GM12892 (cell line): ENCODE data around the gene RHEBL1.

Experiments used
- DNase-seq: peaks from one replicate; pipeline ENCODE4 v3.0.0; 2011; ENCODE audit not compliant: insufficient read length
- FAIRE-seq: peaks from 2 replicates; lab custom pipeline; 2011; peaks lifted over from hg19 to GRCh38; lab: Jason Lieb, UNC
- POLR2A ChIP-seq: IDR thresholded peaks from 2 replicates; pipeline ENCODE4 v1.6.1; 2011; ENCODE audit warnings: low read depth, low read length, control low read depth
- POLR2AphosphoS5 ChIP-seq: IDR thresholded peaks from 2 replicates; pipeline ENCODE4 v1.6.1; 2011; ENCODE audit warnings: low read depth, low read length, control low read depth
- TAF1 ChIP-seq: IDR thresholded peaks from 2 replicates; pipeline ENCODE4 v1.6.1; 2011; ENCODE audit warnings: low read depth, mild to moderate bottlenecking, control low read depth, low read length, borderline replicate concordance

RHEBL1 gene

DNA sequence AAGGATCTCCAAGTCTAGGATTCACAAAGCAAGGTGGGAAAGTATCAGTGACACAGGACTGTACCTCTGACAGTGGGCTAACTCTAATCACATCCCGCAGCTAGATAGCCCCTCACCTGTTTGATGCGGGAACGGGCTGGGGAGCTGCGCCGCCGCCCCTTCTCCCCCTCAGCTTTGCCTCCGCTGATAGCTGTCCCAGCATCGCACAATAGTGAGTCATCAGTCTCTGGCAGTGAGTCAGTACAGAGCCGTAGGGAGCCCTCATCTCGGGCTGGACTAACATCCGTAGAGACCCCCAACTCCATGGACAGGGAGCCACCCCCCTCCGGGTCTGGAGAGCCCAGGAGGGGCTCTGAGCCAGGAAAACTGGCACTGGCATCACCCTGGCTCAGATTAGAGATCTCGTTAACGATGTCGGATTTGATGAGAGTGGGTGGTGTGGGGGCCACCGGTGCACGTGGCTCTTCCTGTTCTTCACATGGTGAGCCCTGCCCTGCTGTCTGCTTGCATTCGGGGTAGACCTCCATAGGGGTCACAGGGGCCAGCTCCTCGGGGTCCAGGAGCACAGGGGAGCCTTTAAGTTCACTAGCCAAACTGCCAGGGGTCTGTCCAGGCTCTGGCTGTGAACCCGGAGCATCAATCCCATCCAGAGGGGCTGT lies 20.1 kb downstream of the RHEBL1 start:
- FAIRE-seq (no peak), DNase-seq (peak; percentile 22)
- TF ChIP-seq TAF1, result no peak
- no peak for TF ChIP-seq POLR2AphosphoS5
- no peak for TF ChIP-seq POLR2A

DNA sequence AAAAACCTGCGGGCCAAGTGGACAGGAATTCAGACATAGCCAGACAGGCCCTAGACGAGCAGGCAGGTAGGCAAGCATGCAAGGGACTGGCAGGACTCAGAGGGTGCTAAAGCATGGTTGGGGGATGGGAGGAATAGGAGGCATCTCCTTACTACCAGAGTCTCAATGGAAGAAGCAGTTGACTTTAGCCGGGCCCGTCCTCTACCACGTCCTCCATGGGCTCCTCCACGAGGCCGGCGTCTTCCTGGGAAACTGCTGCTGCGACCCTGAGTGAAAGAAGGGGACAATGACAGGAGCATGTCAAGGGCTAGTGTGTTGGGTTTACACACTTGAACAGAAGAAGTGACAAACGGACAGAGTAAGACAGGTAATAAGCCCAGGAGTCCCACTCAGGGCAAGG lies 20.8 kb downstream of the RHEBL1 start:
- no peak for TF ChIP-seq TAF1
- no peak for TF ChIP-seq POLR2AphosphoS5
- TF ChIP-seq POLR2A, result no peak
- FAIRE-seq (no peak), DNase-seq (no peak)

DNA sequence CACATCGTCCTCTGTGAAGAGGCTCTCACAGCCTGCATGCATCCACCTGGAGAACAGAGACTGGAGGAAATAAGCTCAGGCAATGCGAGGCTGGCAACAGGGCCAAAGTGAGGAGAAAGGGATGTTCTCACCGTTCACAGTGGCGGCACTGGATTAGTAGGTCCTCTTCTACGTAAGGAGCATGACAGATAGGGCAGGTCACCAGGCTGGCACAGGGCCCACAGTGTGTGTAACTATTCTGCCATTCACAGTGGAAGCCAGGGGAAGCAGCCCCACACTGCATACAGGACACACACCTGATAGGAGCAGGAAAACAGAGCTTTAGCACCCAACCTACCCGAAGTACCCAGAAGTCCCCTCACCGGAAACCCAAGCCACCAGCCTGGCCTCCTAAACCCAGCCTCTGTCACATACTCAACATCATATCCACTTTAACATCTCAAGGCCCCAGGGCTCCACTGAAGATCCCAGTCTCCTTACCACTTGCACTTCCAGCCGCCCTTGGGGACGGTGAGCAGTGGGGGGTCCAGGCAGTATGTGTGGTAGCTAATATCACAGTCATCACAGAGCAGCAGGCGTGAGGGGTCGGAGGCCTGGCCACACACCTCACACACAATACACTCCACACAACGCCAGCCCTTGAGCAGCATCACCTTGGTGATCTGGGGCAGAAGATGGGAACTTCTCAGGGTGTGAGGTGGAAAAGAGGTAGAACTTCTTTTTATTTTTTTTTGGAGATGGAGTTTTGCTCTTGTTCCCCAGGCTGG lies 23.5 kb downstream of the RHEBL1 start:
- DNase-seq (no peak), FAIRE-seq (no peak)
- TF ChIP-seq TAF1 (no peak), POLR2AphosphoS5 (no peak), POLR2A (no peak)

DNA sequence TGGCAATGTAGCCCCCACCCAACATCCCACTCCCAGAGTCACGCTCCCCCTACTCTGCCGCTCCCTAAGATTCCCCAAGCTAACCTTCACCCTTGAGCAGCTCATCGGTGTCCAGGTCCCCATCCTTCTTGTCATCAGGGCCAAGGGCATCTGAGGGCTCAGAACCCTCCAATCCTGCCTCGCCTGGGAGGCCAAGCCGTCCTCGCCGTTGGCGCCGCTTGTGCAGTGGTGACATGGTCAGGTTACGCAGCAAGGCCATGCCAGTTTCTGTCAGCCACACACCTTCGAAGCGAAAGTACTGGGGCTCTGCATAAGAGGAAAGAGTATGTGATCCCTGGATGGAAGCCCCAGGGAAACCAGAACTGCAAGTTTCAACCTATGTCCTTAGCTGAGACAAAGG lies 25.1 kb downstream of the RHEBL1 start:
- DNase-seq (no peak), FAIRE-seq (no peak)
- TF ChIP-seq TAF1, result no peak
- TF ChIP-seq POLR2AphosphoS5, result no peak
- TF ChIP-seq POLR2A, result no peak

- TF ChIP-seq POLR2AphosphoS5, result no peak
- no peak for TF ChIP-seq TAF1
- no peak for TF ChIP-seq POLR2A
- DNase-seq (peak; percentile 70), FAIRE-seq (peak; percentile 70)
Measured at GRCh38 chr12:49043856-49044258, 25.9 kb downstream of the RHEBL1 start.

DNA sequence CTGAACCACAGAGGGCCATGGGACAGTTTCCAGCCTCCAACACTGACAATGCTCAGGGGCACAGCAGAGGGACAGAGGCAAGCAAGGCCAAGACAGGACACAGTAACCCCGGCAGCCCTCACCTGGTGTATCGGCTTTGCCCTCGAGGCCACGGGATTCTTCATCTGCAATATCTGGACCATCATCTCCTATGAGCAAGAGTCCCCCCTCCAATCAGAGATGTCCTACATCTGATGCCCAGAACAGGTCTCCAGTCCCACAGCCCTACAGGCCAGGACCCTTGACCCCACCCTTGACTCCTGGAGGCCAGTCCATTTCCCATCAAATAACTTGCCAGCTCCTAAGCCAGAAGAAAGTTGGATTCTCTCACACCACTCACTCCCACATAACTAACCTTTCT lies 26.5 kb downstream of the RHEBL1 start:
- TF ChIP-seq POLR2A (no peak), POLR2AphosphoS5 (no peak), TAF1 (no peak)
- DNase-seq, result no peak
- FAIRE-seq, result no peak

DNA sequence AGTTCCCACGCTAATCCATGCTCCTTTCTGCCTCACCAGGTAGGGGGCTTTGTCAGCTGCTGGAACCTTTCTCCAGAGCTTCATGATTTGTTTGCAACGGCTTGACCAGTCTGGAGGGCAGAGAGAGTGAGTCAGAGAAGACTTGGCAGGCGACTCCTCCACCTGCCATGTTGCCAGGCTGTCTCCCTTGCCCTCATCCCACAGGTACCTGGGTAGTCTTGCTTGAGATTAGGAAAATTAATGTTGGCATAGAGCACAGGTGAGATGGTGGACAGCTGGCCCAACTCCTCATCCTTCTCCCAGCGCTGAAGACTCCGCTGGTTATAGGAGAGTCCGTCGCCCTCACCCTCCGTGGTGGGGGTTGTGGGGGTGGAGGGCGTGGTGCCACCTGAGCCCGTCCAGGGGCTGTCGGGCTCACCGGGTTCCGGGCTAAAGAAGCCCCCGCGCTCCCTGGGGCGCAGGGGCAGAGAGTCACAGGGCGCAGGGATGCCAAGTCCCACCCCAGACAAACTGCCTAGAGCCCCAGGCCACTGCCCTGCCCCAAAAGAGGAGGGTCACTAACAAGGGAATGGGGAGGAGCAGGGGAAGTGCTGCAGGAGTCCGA lies 27.8 kb downstream of the RHEBL1 start:
- FAIRE-seq, result no peak
- TF ChIP-seq TAF1 (no peak), POLR2A (no peak), POLR2AphosphoS5 (no peak)
- DNase-seq, result no peak

GRCh38 chr12:49041036-49041880 lies 28.5 kb downstream of the RHEBL1 start:
- no peak for TF ChIP-seq POLR2AphosphoS5
- TF ChIP-seq POLR2A, result no peak
- TF ChIP-seq TAF1, result no peak
- FAIRE-seq (no peak), DNase-seq (no peak)

DNA sequence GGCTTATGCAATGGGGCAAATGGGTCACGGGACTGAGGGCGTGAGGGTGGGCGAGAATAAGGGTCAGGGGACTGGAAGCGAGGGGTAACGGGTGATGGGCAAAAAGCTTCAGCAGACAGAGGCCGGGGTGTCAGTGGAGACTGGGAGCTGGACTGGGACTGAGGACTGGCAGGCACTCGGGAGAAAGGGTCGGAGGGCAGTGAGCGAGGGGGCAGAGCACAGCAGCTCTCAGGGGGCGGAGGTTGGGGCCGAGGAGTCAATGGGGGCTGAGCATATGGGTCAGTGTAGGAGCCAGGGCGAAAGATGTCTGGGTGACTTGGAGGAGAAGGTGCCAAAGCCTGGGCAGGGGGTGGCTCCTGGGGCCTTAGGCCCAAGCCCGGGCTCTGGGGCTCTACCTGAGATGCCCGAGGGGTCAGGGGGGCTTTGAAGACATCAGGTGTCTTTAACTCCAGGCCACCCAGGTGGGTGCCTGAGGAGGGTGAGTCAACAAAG lies 29.4 kb downstream of the RHEBL1 start:
- DNase-seq (no peak), FAIRE-seq (no peak)
- TF ChIP-seq TAF1 (no peak), POLR2AphosphoS5 (no peak), POLR2A (no peak)

- TF ChIP-seq POLR2AphosphoS5 (no peak), TAF1 (no peak), POLR2A (no peak)
- FAIRE-seq (no peak), DNase-seq (no peak)
Measured at GRCh38 chr12:49039421-49040363, 30.1 kb downstream of the RHEBL1 start.
